Activated T-cell treated with anti-CD3 and anti-CD28 coated beads, Interleukin-2, amount 50 U/mL, for 24 hours (primary cell): ENCODE data around the gene CCDC106.

Source experiments
- DNase-seq: peaks from one replicate; pipeline ENCODE4 v3.0.0-alpha.2; 2020
- H3K27ac Mint-ChIP-seq: 2 replicates; pipeline ENCODE4 v1.8.0; 2020; ENCODE audit warnings: mild to moderate bottlenecking, mixed read lengths
- H3K27me3 Mint-ChIP-seq: 2 replicates; pipeline ENCODE4 v1.8.0; 2020; ENCODE audit warnings: mixed read lengths
- H3K36me3 Mint-ChIP-seq: 2 replicates; pipeline ENCODE4 v1.8.0; 2020; ENCODE audit warnings: low read depth, mixed read lengths
- H3K4me1 Mint-ChIP-seq: 2 replicates; pipeline ENCODE4 v1.8.0; 2020; ENCODE audit warnings: low read depth, mixed read lengths
- H3K4me3 Mint-ChIP-seq: 2 replicates; pipeline ENCODE4 v1.8.0; 2020; ENCODE audit warnings: mild to moderate bottlenecking, moderate library complexity, mixed read lengths
- H3K9me3 Mint-ChIP-seq: 2 replicates; pipeline ENCODE4 v1.8.0; 2020; ENCODE audit warnings: mixed read lengths

The CCDC106 gene

GRCh38 chr19:55621205-55621672, 26.8 kb upstream of the CCDC106 start:
- Mint-ChIP-seq H3K36me3 (peaks cover 35% of the 10 kb centered on the region), H3K4me1 (peaks cover 44% of the 10 kb centered on the region), H3K9me3 (no peaks in the 10 kb centered on the region), H3K4me3 (no peak overlapping the region), H3K27ac (no peak overlapping the region), H3K27me3 (no peaks in the 10 kb centered on the region)
- no peak for DNase-seq

GRCh38 chr19:55621673-55622231, 26.3 kb upstream of the CCDC106 start:
- peaks cover 49% of the 10 kb centered on the region for H3K4me1 Mint-ChIP-seq
- no peak overlapping the region for H3K27ac Mint-ChIP-seq
- H3K9me3 Mint-ChIP-seq, result no peaks in the 10 kb centered on the region
- peaks cover 30% of the 10 kb centered on the region for H3K36me3 Mint-ChIP-seq
- DNase-seq, result no peak
- H3K27me3 Mint-ChIP-seq, result no peaks in the 10 kb centered on the region
- no peak overlapping the region for H3K4me3 Mint-ChIP-seq

- no peak overlapping the region for H3K4me3 Mint-ChIP-seq
Measured at GRCh38 chr19:55622242-55622969, 25.6 kb upstream of the CCDC106 start.

GRCh38 chr19:55623130-55623529, 24.9 kb upstream of the CCDC106 start:
- H3K4me3 Mint-ChIP-seq, result no peak overlapping the region
- peaks cover 55% of the 10 kb centered on the region for H3K4me1 Mint-ChIP-seq
- H3K27ac Mint-ChIP-seq, result no peak overlapping the region
- peaks cover 18% of the 10 kb centered on the region for H3K36me3 Mint-ChIP-seq
- H3K27me3 Mint-ChIP-seq, result peaks cover 5% of the 10 kb centered on the region
- no peak for DNase-seq
- no peaks in the 10 kb centered on the region for H3K9me3 Mint-ChIP-seq

More at GRCh38 chr19:55622242-55622969, 25.6 kb upstream of the CCDC106 start:
- peaks cover 5% of the 10 kb centered on the region for H3K27me3 Mint-ChIP-seq
- peaks cover 25% of the 10 kb centered on the region for H3K36me3 Mint-ChIP-seq
- H3K9me3 Mint-ChIP-seq, result no peaks in the 10 kb centered on the region
- H3K27ac Mint-ChIP-seq, result no peak overlapping the region
- DNase-seq, result no peak
- H3K4me1 Mint-ChIP-seq, result peaks cover 55% of the 10 kb centered on the region

- H3K9me3 Mint-ChIP-seq, result no peaks in the 10 kb centered on the region
- H3K4me1 Mint-ChIP-seq, result peaks cover 55% of the 10 kb centered on the region
- H3K27me3 Mint-ChIP-seq, result peaks cover 5% of the 10 kb centered on the region
- peak overlapping the region; percentile 98 for H3K27ac Mint-ChIP-seq
- H3K36me3 Mint-ChIP-seq, result peaks cover 18% of the 10 kb centered on the region
- no peak for DNase-seq
- peak overlapping the region; percentile 84 for H3K4me3 Mint-ChIP-seq
Measured at GRCh38 chr19:55623561-55623960, 24.5 kb upstream of the CCDC106 start.

GRCh38 chr19:55624109-55625003, 23.7 kb upstream of the CCDC106 start, which contains the start of gene ZNF784:
ZNF784 (minus strand) TSS chr19:55624566; CDS start chr19:55624561, 5 bp downstream.
- peaks cover 5% of the 10 kb centered on the region for H3K27me3 Mint-ChIP-seq

GRCh38 chr19:55625004-55625326, 23.0 kb upstream of the CCDC106 start:
- Mint-ChIP-seq H3K27ac (peak overlapping the region; percentile 98), H3K4me3 (peak overlapping the region; percentile 84), H3K9me3 (no peaks in the 10 kb centered on the region), H3K4me1 (peaks cover 48% of the 10 kb centered on the region), H3K27me3 (peaks cover 5% of the 10 kb centered on the region), H3K36me3 (peaks cover 11% of the 10 kb centered on the region)
- no peak for DNase-seq

More at GRCh38 chr19:55624109-55625003, 23.7 kb upstream of the CCDC106 start, which contains the start of gene ZNF784:
- Mint-ChIP-seq H3K4me3 (peak within 1 kb of the TSS; percentile 84), H3K36me3 (peaks cover 16% of the 10 kb centered on the region), H3K9me3 (no peaks in the 10 kb centered on the region), H3K27ac (peak within 1 kb of the TSS; percentile 98), H3K4me1 (peaks cover 53% of the 10 kb centered on the region)
- DNase-seq, result peak; percentile 94

GRCh38 chr19:55626350-55626749, 21.7 kb upstream of the CCDC106 start:
- Mint-ChIP-seq H3K4me3 (peak overlapping the region; percentile 53), H3K27ac (peak overlapping the region; percentile 79), H3K27me3 (peaks cover 5% of the 10 kb centered on the region), H3K4me1 (peaks cover 34% of the 10 kb centered on the region), H3K9me3 (no peaks in the 10 kb centered on the region), H3K36me3 (peaks cover 1% of the 10 kb centered on the region)
- DNase-seq, result no peak

GRCh38 chr19:55632463-55632834, 15.6 kb upstream of the CCDC106 start:
- Mint-ChIP-seq H3K4me1 (peaks cover 41% of the 10 kb centered on the region), H3K36me3 (peaks cover 28% of the 10 kb centered on the region), H3K27ac (peak overlapping the region; percentile 37), H3K4me3 (no peak overlapping the region), H3K9me3 (no peaks in the 10 kb centered on the region), H3K27me3 (no peaks in the 10 kb centered on the region)
- peak; percentile 73 for DNase-seq

- H3K4me1 Mint-ChIP-seq, result peaks cover 52% of the 10 kb centered on the region
Measured at GRCh38 chr19:55633861-55634260, 14.2 kb upstream of the CCDC106 start.

GRCh38 chr19:55635334-55635717, 12.7 kb upstream of the CCDC106 start:
- Mint-ChIP-seq H3K27me3 (no peaks in the 10 kb centered on the region), H3K36me3 (peaks cover 53% of the 10 kb centered on the region), H3K9me3 (peaks cover 7% of the 10 kb centered on the region), H3K4me1 (peaks cover 65% of the 10 kb centered on the region), H3K4me3 (peak overlapping the region; percentile 100), H3K27ac (peak overlapping the region; percentile 100)
- DNase-seq, result no peak

More at GRCh38 chr19:55633861-55634260, 14.2 kb upstream of the CCDC106 start:
- H3K27ac Mint-ChIP-seq, result peak overlapping the region; percentile 100
- H3K9me3 Mint-ChIP-seq, result peaks cover 4% of the 10 kb centered on the region
- H3K36me3 Mint-ChIP-seq, result peaks cover 40% of the 10 kb centered on the region
- no peaks in the 10 kb centered on the region for H3K27me3 Mint-ChIP-seq
- DNase-seq, result no peak
- no peak overlapping the region for H3K4me3 Mint-ChIP-seq

- Mint-ChIP-seq H3K4me1 (peaks cover 68% of the 10 kb centered on the region), H3K36me3 (peaks cover 56% of the 10 kb centered on the region)
Measured at GRCh38 chr19:55635856-55636440, 12.1 kb upstream of the CCDC106 start.

GRCh38 chr19:55636723-55637122, 11.3 kb upstream of the CCDC106 start:
- peaks cover 62% of the 10 kb centered on the region for H3K36me3 Mint-ChIP-seq
- H3K9me3 Mint-ChIP-seq, result peaks cover 7% of the 10 kb centered on the region
- no peaks in the 10 kb centered on the region for H3K27me3 Mint-ChIP-seq
- H3K4me3 Mint-ChIP-seq, result peak overlapping the region; percentile 100
- DNase-seq, result no peak
- peak overlapping the region; percentile 100 for H3K27ac Mint-ChIP-seq
- H3K4me1 Mint-ChIP-seq, result peaks cover 66% of the 10 kb centered on the region

More at GRCh38 chr19:55635856-55636440, 12.1 kb upstream of the CCDC106 start:
- peak overlapping the region; percentile 100 for H3K27ac Mint-ChIP-seq
- no peaks in the 10 kb centered on the region for H3K27me3 Mint-ChIP-seq
- H3K9me3 Mint-ChIP-seq, result peaks cover 7% of the 10 kb centered on the region
- no peak for DNase-seq
- H3K4me3 Mint-ChIP-seq, result peak overlapping the region; percentile 100

- Mint-ChIP-seq H3K9me3 (peaks cover 7% of the 10 kb centered on the region), H3K27ac (peak overlapping the region; percentile 100), H3K4me1 (peaks cover 63% of the 10 kb centered on the region), H3K27me3 (no peaks in the 10 kb centered on the region), H3K4me3 (peak overlapping the region; percentile 100), H3K36me3 (peaks cover 67% of the 10 kb centered on the region)
- no peak for DNase-seq
Measured at GRCh38 chr19:55637534-55637933, 10.5 kb upstream of the CCDC106 start.
